Left cardiac atrium (tissue), 4 donors: ENCODE measurements around the gene ANAPC5. TPM values are rescaled to one million over a fixed set of nuclear protein-coding genes. Genes with fewer than 3 reads are reported as not detected.
A peak's percentile ranks its signal among the peaks of the same experiment; 100 is the strongest.
"Not testable (repeated sequence)": the region's sequence is repeated elsewhere in the genome, so short reads cannot be mapped to it uniquely, and the experiment has no call there.

Source experiments
- ATAC-seq, 2 donors: fragments of 200-7000 bp; cut with Tn5 transposase; one replicate each; pipeline ENCODE4 v1.9.1; 2020; ENCODE audit warnings: mild to moderate bottlenecking in 2 of 2, moderate library complexity in 2 of 2
- DNase-seq: peaks from one replicate; pipeline ENCODE4 v3.0.0-alpha.2; 2020
- intact Hi-C, 2 donors: fragments of 100-400 bp; cut with DNase I; formaldehyde crosslinking; loops; one replicate each; pipeline versions ENCODE4 v1.14.1 to v1.15.1; 2022 to 2023
- long read RNA-seq: library from polyadenylated mRNA; unstranded; transcript quantifications from one replicate; pipeline ENCODE4 v2.0.0, GENCODE V29; 2021
- total RNA-seq, 2 donors: library from RNA; stranded (reverse); fragmentation: NEBNext Ultra II Directional; extraction: Animal tissue kit (Norgen Biotek cat#: 25700); gene quantifications; one replicate each; pipeline ENCODE4 v1.2.1, GENCODE V29; 2021
- donor health status: DM: no; HTN: yes; CAD: no.
- donor health status: DM: no; HTN: yes; CAD: no; lungs with severe emphysema.
- donor health status: DM: yes; HTN: yes; CAD: no.
- donor health status: Dilated cardiomyopathy.

Gene ANAPC5
- 10 to 100 TPM; 51.9 to 65.0 TPM for total RNA-seq
- long read RNA-seq, transcript ANAPC5-218 (17 exons, 2,400 nt), result minor isoform, 32 of 172 reads
- long read RNA-seq, transcript ANAPC5-201 (17 exons, 2,513 nt), result major isoform, 116 of 172 reads
- long read RNA-seq, partial matches to known transcripts, result 14 of 172 reads
- long read RNA-seq, other reads (novel, unspliced or antisense), result 10 of 172 reads

GRCh38 chr12:121351820-121352681, at the start of gene ANAPC5:
Gene ANAPC5 (minus strand): TSS chr12:121352411. CDS start chr12:121352340, 71 bp downstream.
- intact Hi-C loops, result loop anchor here in 1 of 2 donors (2.0 kb wide), 1 partner anchor 47 kb away; no protein-coding TSS in a partner anchor
- DNase-seq (peak; percentile 95), ATAC-seq (peak; percentile 100)

- intact Hi-C loops, result no loop called here
- ATAC-seq, result peak; percentile 50 to 71
- peak; percentile 43 for DNase-seq
These were observed 48.3 kb upstream of the ANAPC5 start for GRCh38 chr12:121400332-121401139.

GRCh38 chr12:121399391-121400331, 47.5 kb upstream of the ANAPC5 start, which contains the start of gene RNF34:
Gene RNF34 (plus strand): TSS chr12:121400118. CDS start chr12:121400213, 95 bp downstream.
- intact Hi-C loops, result loop anchor here in 1 of 2 donors (2.0 kb wide), 1 partner anchor 47 kb away; the partner anchor contains the start of gene ANAPC5
- ATAC-seq (peak; percentile 98 to 99), DNase-seq (peak; percentile 99)

GRCh38 chr12:121398355-121398754, 46.1 kb upstream of the ANAPC5 start:
- intact Hi-C loops, result loop anchor here in 1 of 2 donors (2.0 kb wide), 1 partner anchor 46 kb away; the partner anchor contains the start of gene ANAPC5
- ATAC-seq (no peak), DNase-seq (no peak)

- ATAC-seq, result no peak
- intact Hi-C loops, result no loop called here
- DNase-seq, result no peak
These were observed 45.3 kb upstream of the ANAPC5 start for GRCh38 chr12:121397521-121397920.

GRCh38 chr12:121392325-121392716, 40.1 kb upstream of the ANAPC5 start:
- DNase-seq, result no peak
- no peak for ATAC-seq
- intact Hi-C loops, result no loop called here

GRCh38 chr12:121391619-121392324, 39.6 kb upstream of the ANAPC5 start:
- intact Hi-C loops, result no loop called here
- ATAC-seq (peak; percentile 33 to 38), DNase-seq (no peak)

GRCh38 chr12:121390856-121391255, 38.6 kb upstream of the ANAPC5 start:
- no peak for ATAC-seq
- no peak for DNase-seq
- intact Hi-C loops, result no loop called here

- DNase-seq, result no peak
- intact Hi-C loops, result no loop called here
These were observed 36.3 kb upstream of the ANAPC5 start for GRCh38 chr12:121388421-121388981.

GRCh38 chr12:121384891-121385290, 32.7 kb upstream of the ANAPC5 start:
- ATAC-seq, DNase-seq, intact Hi-C loops: not testable (repeated sequence)

More at GRCh38 chr12:121388421-121388981, 36.3 kb upstream of the ANAPC5 start:
- ATAC-seq, result no peak

- intact Hi-C loops, result no loop called here
- ATAC-seq (no peak), DNase-seq (no peak)
These were observed 31.4 kb upstream of the ANAPC5 start for GRCh38 chr12:121383601-121384021.

- ATAC-seq, result no peak
- DNase-seq, result no peak
- intact Hi-C loops, result no loop called here
These were observed 27.7 kb upstream of the ANAPC5 start for GRCh38 chr12:121379945-121380344.

GRCh38 chr12:121378736-121379135, 26.5 kb upstream of the ANAPC5 start:
- DNase-seq (no peak), ATAC-seq (no peak)
- intact Hi-C loops, result no loop called here

- DNase-seq (no peak), ATAC-seq (no peak)
- intact Hi-C loops, result no loop called here
These were observed 24.8 kb upstream of the ANAPC5 start for GRCh38 chr12:121376754-121377697.

GRCh38 chr12:121374945-121375584, 22.9 kb upstream of the ANAPC5 start:
- DNase-seq, ATAC-seq, intact Hi-C loops: not testable (repeated sequence)

- ATAC-seq, intact Hi-C loops, DNase-seq: not testable (repeated sequence)
These were observed 22.1 kb upstream of the ANAPC5 start for GRCh38 chr12:121374336-121374735.
